Adipose tissue (tissue), 3 donors: ENCODE results near the gene GLTPD2. TPM values are rescaled to one million over a fixed set of nuclear protein-coding genes. Genes with fewer than 3 reads are reported as not detected.

Experiments
- H3K27ac ChIP-seq: one replicate; pipeline ENCODE4 v1.5.1; 2013; ENCODE audit warnings: low read depth, low read length
- WGBS, 3 donors: extraction: QIAGEN DNeasy Blood & Tissue Kit; methylation state at CpG; one replicate each; pipeline ENCODE4 v1.1.7; 2013; 5-methylcytosine and 5-hydroxymethylcytosine counted together
- polyA plus RNA-seq, 3 donors: library from polyadenylated mRNA; stranded (reverse); fragments of 200-250 nt; gene quantifications; one replicate each; pipeline ENCODE4 v1.2.3, GENCODE V29; 2013
- donor health status: healthy with polysubstance abuse.
- donor health status: Bipolar disorder and iron deficiency.
- donor health status: healthy.

GLTPD2 gene
- polyA plus RNA-seq = under 1 TPM in 1 of 3 donors, not detected in 2; 0.12 TPM

- peak within 1 kb of the TSS; percentile 68 for H3K27ac ChIP-seq
- WGBS, 3 donors = 25 to 45% (median 37%) methylated on average over 62 of the region's 62 CpGs
Measured at GRCh38 chr17:4788807-4789700, at the start of gene GLTPD2. TSS of gene GLTPD2 (plus strand) at chr17:4788964. CDS start at chr17:4789012, 48 bp downstream.

- H3K27ac ChIP-seq = no peak within 1 kb of the TSS
- 0 to 1% (median 0%) methylated on average over 77 to 100 of the region's 100 CpGs for WGBS, 3 donors
Measured at GRCh38 chr17:4739122-4740024, 49.4 kb upstream of the GLTPD2 start, which contains the start of the genes CXCL16 and ZMYND15. TSS of gene CXCL16 (minus strand) at chr17:4739928. CDS start at chr17:4739339, 589 bp downstream. TSS of gene ZMYND15 (plus strand) at chr17:4739833. CDS start at chr17:4740549, 716 bp downstream.

GRCh38 chr17:4740025-4740351 lies 48.8 kb upstream of the GLTPD2 start:
- no peak overlapping the region for H3K27ac ChIP-seq
- WGBS, 3 donors = 11 to 20% (median 19%) methylated on average over 12 to 13 of the region's 13 CpGs

GRCh38 chr17:4740584-4740983 lies 48.2 kb upstream of the GLTPD2 start:
- WGBS, 3 donors = 88 to 96% (median 95%) methylated on average over 8 of the region's 8 CpGs
- no peak overlapping the region for H3K27ac ChIP-seq

- WGBS, 3 donors = 93 to 97% (median 96%) methylated on average over 8 of the region's 8 CpGs
- H3K27ac ChIP-seq = no peak overlapping the region
Measured at GRCh38 chr17:4741544-4741943, 47.2 kb upstream of the GLTPD2 start.

GRCh38 chr17:4742133-4742532 lies 46.6 kb upstream of the GLTPD2 start:
- 90 to 98% (median 95%) methylated on average over 9 of the region's 9 CpGs for WGBS, 3 donors
- no peak overlapping the region for H3K27ac ChIP-seq

GRCh38 chr17:4742629-4743028 lies 46.1 kb upstream of the GLTPD2 start:
- H3K27ac ChIP-seq = no peak overlapping the region
- 64 to 83% (median 82%) methylated on average over 10 of the region's 10 CpGs for WGBS, 3 donors

- WGBS, 3 donors = 92 to 95% (median 95%) methylated on average over 8 of the region's 8 CpGs
Measured at GRCh38 chr17:4743216-4743615, 45.5 kb upstream of the GLTPD2 start.

GRCh38 chr17:4743898-4744297 lies 44.9 kb upstream of the GLTPD2 start:
- 89 to 92% (median 91%) methylated on average over 9 of the region's 9 CpGs for WGBS, 3 donors
- no peak overlapping the region for H3K27ac ChIP-seq

More at GRCh38 chr17:4743216-4743615, 45.5 kb upstream of the GLTPD2 start:
- no peak overlapping the region for H3K27ac ChIP-seq

GRCh38 chr17:4744999-4745969 lies 43.5 kb upstream of the GLTPD2 start:
- no peak overlapping the region for H3K27ac ChIP-seq
- WGBS, 3 donors = 11 to 21% (median 20%) methylated on average over 49 to 51 of the region's 51 CpGs

GRCh38 chr17:4747847-4748246 lies 40.9 kb upstream of the GLTPD2 start:
- no peak overlapping the region for H3K27ac ChIP-seq
- 22 to 61% (median 25%) methylated on average over 5 of the region's 5 CpGs for WGBS, 3 donors

- WGBS, 3 donors = 31 to 69% (median 39%) methylated on average over 4 of the region's 4 CpGs
- no peak overlapping the region for H3K27ac ChIP-seq
Measured at GRCh38 chr17:4748686-4749085, 40.1 kb upstream of the GLTPD2 start.

GRCh38 chr17:4750606-4751005 lies 38.2 kb upstream of the GLTPD2 start:
- H3K27ac ChIP-seq = no peak overlapping the region
- WGBS, 3 donors = 35 to 42% (median 36%) methylated on average over 3 of the region's 3 CpGs

- 45 to 68% (median 49%) methylated on average over 5 of the region's 5 CpGs for WGBS, 3 donors
- H3K27ac ChIP-seq = no peak overlapping the region
Measured at GRCh38 chr17:4751932-4752331, 36.8 kb upstream of the GLTPD2 start.

- WGBS, 3 donors = 67 to 88% (median 82%) methylated on average over 1 of the region's 1 CpG
- H3K27ac ChIP-seq = no peak overlapping the region
Measured at GRCh38 chr17:4753392-4753791, 35.4 kb upstream of the GLTPD2 start.

GRCh38 chr17:4759776-4760236 lies 29.0 kb upstream of the GLTPD2 start:
- no peak overlapping the region for H3K27ac ChIP-seq
- 58 to 82% (median 79%) methylated on average over 10 of the region's 10 CpGs for WGBS, 3 donors

- 48 to 72% (median 54%) methylated on average over 3 of the region's 3 CpGs for WGBS, 3 donors
Measured at GRCh38 chr17:4764595-4764994, 24.2 kb upstream of the GLTPD2 start.

GRCh38 chr17:4766201-4766600 lies 22.6 kb upstream of the GLTPD2 start:
- WGBS, 3 donors = 54 to 82% (median 65%) methylated on average over 3 of the region's 3 CpGs
- H3K27ac ChIP-seq = no peak overlapping the region

More at GRCh38 chr17:4764595-4764994, 24.2 kb upstream of the GLTPD2 start:
- no peak overlapping the region for H3K27ac ChIP-seq
